RCC 7860 (cell line): ENCODE results near the gene TMA7.
"Not testable (repeated sequence)": the region's sequence is repeated elsewhere in the genome, so short reads cannot be mapped to it uniquely, and the experiment has no call there.

ENCODE experiments used
- DNase-seq: peaks from one replicate; pipeline ENCODE4 v3.0.0-alpha.2; 2015; ENCODE audit warnings: low spot score
- FAIRE-seq: peaks from 2 replicates; lab custom pipeline; 2012; peaks lifted over from hg19 to GRCh38; lab: Jason Lieb, UNC

TMA7 gene

DNA sequence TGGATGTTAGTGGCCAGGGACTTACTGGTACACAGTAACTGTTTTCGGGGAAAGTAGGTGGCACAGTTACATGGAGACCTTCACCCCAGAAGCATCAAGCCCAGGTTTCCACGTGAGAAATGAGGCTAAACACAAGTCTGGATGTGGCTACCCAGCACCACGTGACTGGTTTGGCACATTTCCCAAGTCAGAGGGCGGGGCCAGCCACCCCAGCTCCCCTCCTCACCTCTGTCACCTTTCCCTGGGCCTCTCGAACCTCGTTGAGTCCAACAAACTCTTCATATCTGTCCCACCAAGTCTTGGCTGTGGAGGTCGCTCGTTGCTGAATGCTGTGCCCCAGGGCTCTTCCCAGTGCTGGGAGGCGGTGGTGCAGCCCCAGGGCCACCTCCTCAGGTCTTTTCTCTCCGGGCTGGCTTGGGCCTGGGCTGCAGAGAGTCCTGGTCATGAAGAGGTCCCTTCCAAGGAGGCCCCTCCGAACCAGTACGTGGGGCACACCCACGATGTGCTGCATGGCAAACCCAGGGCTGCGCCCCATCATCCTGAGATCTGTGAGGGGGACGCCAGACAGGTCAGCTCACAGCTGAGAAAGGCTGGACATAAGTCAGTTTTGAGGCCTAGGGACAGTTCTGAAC, 5.3 kb upstream of the TMA7 start:
- no peak for FAIRE-seq

DNA sequence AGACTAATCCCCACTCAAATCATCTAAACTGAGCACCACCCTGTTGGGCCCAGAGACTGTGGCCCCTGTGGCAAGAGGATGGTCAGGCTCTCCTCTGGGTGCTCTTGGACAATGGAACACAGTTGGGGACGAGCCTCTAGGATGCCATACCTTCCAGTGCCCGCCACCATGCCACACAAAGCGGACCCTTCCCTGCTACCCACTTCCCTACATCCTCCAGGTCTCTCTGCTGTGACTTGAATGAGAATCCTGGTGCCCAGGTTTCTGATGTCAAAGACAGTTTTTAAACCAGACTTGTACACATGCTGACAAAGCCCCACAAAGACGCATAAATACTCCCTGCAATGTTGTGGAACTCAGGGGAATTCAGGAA, 4.8 kb upstream of the TMA7 start:
- DNase-seq = no peak

More for the DNA sequence above, 5.3 kb upstream of the TMA7 start:
- no peak for DNase-seq

DNA sequence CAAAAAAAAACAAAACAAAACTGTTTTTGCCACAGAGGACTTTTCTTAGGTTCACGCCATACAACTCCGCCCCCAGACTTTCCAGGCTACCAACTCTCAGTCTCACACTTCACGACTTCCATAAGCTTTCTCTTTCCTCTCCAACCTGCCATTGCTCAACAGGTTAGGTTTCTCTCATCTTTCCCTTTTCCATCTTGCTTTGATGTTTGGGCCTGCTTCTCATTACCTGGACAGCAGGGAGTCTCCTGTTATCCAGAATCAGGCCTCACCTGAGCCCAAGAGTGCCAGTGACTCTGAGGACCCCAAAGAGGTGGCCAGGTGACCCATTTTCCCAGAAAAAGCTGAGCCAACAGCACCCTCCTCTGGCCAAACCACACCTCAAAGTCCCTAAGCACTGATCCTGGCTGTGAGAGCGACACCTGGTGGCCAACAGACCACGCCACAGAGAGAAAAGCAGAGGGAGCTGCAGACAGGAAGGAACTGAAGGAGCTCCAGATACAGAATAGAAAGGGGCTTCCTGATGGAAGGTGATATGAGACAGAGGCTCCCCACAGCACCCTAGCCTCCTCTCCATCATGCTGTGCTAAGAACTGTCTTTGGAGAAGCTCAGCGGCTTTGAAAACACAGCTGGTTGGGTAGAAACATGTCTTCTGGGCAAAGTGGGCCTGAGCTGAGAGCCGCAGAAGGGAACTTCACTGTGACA, 4.1 kb upstream of the TMA7 start:
- DNase-seq (peak; percentile 69), FAIRE-seq (peak; percentile 11)

More for the DNA sequence above, 4.8 kb upstream of the TMA7 start:
- no peak for FAIRE-seq

DNA sequence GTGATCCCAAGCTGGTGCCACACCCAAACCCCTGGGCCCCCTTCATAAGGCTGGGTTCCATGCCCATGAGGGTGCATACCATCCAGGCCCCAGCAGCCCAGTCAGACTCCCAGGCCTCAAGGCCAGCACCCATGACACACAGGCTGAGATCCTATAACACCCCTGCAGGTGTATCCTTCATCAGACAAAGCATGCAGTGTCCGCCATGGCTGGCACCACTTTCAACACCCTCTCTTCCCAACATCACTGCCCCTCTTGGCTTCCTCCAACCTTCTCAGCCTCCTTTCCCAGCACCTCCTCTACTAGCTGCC, 3.6 kb upstream of the TMA7 start:
- no peak for DNase-seq

DNA sequence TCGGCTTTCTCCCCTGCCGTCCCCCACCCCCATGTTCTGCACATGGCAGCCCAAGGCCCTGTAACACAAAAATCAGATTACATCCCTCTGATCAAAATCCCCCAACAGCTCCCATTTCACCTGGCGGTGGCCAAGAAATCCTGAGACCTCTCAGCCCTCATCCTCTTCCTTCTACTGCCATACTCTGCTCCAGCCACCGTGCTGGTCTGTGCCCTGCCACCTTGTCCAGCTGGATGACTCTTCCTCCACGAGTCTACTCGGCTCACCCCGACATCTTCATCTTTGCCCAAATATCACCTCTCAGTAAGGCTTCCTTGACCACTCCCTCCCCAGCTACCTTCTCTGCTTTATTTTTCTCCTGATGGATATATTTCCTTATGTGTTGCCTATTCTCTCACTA, 3.2 kb upstream of the TMA7 start:
- DNase-seq (no peak), FAIRE-seq (no peak)

More for the DNA sequence above, 3.6 kb upstream of the TMA7 start:
- no peak for FAIRE-seq

DNA sequence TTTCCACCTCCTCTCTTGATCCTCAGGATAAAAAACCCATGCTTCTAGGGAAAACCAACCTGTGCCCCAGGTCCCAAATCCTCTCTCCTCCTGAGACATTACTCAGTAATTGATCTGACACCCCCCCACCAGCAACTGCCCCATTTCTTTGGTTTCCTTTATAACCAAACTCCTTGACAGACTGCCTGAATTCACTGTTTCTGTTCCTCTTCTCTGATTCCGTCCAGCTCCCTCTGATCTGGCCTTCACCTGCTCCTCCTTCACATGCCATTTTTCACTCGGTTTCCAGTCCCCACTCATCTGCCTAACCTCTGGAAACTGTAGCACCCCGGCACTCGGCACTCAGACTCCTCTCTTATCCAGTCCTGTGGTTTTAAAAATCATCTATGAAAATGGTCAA, 2.2 kb upstream of the TMA7 start:
- FAIRE-seq (no peak), DNase-seq (no peak)

DNA sequence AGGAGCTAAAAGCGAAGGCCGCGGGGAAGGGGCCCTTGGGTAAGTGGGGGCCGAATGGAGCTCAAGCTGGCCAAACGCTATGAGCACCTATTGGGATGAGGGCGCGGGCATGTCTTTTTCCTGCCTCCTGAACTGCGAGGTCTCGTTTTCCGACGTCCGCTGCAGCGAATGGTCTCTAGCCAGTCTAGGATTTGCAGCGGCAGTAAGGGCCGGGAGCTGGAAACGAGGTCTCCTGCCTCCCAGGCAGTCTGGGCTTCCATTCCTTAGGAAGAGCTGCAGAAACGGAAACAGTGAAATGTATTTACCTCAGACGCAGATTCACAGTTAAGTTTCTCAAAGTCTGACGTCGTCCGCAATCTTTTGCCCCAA, 517 bp downstream of the TMA7 start:
- no peak for FAIRE-seq
- DNase-seq = no peak

DNA sequence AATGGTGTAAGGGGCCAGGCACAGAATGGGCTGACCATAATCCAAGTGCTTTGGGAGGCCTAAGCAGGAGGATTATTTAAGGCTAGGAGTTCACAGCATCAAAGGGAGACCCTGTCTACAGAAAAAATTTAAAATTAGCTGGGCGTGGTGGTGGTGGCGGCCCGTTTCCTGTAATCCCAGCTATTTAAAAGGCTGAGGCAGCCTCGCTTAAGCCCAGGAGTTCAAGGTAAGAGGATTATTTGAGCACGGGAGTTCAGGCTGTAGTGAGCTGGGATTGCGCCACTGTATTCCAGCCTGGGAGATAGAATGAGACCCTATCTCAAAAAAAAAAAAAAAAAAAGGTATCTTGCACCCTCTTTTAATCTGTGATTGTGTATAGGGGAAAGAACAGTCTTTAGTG, 1.9 kb downstream of the TMA7 start:
- FAIRE-seq (no peak), DNase-seq (no peak)

DNA sequence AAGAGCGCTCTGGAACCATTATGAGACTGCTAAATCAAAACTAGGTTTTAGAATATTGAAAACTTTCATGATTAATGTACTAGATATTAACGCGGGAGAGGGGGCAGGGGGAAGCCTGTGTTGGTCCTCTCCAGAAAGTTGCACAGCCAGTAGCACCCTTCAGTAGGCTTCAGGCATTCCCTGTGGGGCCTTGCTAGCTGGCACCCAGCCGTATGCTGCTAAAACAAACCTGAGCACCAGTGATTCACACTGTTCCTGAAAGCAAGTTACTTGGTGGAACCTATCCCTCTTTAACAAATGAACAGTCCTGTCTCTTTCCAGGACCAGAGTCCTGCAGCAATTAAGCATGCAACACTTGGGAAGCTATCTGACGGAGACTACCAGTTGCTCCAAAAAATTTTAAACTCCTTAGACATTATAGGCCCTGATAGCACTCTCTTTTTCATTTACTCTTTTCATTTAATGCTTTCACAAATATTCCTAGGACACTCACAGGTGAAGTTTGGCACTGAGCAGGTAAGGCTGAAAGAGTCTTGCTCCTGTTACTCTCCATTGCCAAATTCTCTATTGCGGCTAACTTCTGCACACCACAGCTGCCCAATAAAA, 5.3 kb downstream of the TMA7 start:
- FAIRE-seq = no peak
- no peak for DNase-seq

DNA sequence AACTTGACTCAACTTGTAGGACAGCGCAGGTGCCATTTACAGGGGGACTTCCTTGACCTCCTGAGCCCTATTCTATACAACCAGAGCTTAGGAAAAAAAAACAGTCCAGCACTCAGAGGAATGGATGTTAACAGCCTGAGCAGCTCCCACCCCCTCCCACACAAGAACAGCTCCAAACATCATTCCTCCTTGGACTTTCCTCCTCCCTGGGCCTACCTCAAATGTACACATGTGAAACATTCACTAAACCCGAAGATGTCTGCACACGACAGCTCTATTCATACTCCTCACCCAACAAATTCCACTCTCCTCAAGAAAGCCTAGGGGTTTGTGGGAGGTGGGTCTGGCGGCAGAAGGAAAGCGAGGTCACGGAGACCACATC, 6.0 kb downstream of the TMA7 start:
- DNase-seq (no peak), FAIRE-seq (no peak)

DNA sequence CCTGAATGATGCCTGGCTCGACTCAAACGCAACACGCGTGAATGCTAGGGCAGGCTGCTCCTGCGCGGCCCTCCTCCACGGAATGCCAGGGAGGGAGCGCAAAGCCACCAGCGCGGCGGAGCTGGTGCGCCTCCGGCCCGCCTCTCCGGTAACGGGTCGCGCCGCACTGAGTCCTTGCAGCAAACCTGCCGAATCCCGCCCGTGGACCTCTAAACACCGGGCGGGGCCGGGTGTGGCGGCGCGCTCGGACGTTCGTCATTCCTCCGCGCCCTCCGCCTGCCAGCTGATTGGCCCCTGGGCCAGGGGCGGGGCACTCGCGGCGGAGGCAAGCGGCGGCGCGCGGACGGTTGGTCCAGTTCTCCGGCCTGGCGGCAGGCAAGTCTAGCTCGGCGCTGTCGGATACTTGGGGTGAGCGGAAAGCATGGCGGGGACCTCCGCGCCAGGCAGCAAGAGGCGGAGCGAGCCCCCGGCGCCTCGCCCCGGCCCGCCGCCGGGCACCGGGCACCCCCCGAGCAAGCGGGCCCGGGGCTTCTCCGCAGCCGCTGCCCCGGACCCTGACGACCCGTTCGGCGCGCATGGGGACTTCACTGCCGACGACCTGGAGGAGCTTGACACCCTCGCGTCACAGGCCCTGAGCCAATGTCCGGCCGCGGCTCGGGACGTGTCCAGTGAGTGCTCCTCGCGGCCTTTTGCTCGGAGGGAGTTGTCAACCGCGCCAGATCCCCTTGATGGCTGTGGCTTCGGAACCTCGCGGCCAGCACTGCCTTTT, 6.6 kb downstream of the TMA7 start, which contains the start of gene ATRIP:
ATRIP (plus strand) TSS at position 313 of the 769 bp plus-strand sequence; CDS start at position 422, 109 bp downstream.
- FAIRE-seq (no peak), DNase-seq (peak; percentile 67)

DNA sequence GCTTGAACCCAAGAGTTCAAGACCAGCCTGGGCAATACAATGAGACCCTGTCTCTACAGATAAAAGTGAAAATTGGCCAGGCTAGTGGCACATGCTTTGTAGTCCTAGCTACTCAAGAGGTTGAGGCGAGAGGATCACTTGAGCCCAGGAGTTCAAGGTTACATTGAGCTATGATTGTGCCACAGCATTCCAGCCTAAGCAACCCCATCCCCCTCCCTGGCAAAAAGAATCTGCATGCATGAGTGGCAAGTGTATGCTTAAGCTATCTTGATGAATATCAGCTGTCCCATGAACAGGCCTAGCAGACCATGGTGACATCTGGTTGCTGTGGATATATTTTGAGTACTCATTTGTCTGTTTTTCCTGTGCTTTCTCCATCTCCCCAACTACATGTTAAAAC, 11.2 kb downstream of the TMA7 start:
- FAIRE-seq (no peak), DNase-seq (no peak)

DNA sequence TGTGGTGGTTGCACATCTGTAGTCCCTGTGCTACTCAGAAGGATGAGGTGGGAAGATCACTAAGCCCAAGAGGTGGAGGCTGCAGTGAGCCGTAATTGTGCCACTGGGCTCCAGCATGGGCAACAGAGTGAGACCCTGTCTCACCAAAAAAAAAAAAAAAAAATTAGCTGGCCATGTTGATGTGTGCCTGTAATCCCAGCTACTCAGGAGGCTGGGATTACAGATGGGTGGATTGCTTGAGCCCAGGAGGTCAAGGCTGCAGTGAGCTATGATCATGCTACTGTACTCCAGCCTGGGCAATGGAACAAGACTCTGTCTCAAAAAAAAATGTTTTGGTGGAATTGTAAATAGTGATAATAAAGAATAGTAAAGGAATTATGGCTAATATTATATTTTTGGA, 16.4 kb downstream of the TMA7 start:
- DNase-seq = no peak
- no peak for FAIRE-seq

DNA sequence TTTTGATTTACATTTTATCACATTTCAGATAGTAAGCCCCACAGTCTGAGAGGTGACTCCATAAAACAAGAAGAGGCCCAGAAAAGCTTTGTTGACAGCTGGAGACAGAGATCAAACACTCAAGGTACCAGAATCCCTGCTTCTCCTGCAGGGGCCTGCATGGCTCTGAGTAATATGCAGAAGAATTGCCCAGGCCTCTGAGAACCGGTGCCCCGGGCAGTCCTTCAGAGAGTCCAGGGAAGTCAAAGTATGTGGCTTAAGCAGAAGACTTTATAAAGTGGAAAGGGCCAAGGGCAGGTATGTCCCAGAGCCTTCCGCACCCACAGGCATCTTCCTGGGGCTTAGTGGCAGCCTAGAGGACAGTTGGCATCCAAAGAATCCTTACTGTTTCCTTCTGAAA, 19.3 kb downstream of the TMA7 start:
- DNase-seq = no peak
- no peak for FAIRE-seq

DNA sequence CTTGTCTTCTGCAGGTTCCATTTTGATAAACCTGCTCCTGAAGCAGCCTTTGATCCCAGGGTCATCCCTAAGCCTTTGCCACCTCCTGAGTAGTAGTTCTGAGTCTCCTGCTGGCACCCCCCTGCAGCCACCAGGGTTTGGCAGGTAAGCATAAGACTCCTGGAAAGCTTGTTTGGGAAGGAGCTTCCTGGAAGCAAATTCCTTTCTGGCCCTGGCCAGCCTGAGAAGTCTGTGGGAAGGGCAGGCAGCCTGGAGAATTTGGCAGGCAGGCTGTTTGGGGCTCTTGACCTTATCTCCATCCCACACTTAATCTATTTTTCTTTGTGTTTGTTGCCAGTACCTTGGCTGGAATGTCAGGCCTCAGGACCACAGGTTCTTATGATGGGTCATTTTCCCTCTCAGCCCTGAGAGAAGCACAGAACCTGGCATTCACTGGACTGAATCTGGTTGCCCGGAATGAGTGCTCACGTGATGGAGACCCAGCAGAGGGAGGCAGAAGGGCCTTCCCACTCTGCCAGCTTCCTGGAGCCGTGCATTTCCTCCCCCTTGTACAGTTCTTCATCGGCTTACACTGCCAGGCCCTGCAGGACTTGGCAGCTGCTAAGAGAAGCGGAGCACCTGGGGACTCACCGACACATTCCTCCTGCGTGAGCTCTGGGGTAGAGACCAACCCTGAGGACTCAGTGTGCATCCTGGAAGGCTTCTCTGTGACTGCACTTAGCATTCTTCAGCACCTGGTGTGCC, 19.9 kb downstream of the TMA7 start:
- FAIRE-seq = no peak
- DNase-seq = no peak

DNA sequence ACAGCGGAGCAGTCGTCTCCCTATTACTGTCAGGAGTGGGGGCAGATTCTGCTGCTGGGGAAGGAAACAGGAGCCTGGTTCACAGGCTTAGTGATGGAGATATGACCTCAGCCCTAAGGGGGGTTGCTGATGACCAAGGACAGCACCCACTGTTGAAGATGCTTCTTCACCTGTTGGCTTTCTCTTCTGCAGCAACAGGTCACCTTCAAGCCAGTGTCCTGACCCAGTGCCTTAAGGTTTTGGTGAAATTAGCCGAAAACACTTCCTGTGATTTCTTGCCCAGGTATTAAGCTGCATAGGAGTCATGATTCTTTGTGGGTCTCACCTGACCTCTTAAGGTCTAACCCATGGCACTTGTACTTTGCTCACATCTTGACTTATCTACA, 20.5 kb downstream of the TMA7 start:
- FAIRE-seq (no peak), DNase-seq (no peak)

DNA sequence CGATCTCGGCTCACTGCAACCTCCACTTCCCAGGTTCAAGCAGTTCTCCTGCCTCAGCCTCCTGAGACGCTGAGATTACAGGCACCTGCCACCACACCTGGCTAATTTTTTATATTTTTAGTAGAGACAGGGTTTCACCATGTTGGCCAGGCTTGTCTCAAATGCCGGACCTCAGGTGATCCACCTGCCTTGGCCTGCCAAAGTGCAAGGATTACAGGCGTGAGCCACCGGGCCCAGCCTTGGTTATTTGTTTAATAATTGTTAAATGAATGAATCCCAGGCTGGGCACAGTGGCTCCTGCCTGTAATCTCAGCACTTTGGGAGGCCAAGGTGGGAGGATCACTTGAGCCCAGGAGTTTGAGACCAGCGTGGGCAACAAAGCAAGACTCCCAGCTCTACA, 21.7 kb downstream of the TMA7 start:
- not testable (repeated sequence) for DNase-seq, FAIRE-seq

DNA sequence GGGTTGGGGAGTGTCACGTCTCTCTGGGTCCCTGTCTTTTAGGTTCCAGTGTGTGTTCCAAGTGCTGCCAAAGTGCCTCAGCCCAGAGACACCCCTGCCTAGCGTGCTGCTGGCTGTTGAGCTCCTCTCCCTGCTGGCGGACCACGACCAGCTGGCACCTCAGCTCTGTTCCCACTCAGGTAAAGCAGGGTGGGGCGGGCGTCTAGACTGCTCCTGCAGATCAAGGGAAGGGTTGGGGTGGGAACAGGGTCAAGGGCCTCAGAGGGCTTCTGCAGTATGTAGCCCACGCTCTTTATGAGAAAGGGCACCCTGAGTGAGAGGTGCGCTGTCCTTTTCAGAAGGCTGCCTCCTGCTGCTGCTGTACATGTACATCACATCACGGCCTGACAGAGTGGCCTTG, 23.6 kb downstream of the TMA7 start:
- DNase-seq = no peak
- FAIRE-seq = no peak

DNA sequence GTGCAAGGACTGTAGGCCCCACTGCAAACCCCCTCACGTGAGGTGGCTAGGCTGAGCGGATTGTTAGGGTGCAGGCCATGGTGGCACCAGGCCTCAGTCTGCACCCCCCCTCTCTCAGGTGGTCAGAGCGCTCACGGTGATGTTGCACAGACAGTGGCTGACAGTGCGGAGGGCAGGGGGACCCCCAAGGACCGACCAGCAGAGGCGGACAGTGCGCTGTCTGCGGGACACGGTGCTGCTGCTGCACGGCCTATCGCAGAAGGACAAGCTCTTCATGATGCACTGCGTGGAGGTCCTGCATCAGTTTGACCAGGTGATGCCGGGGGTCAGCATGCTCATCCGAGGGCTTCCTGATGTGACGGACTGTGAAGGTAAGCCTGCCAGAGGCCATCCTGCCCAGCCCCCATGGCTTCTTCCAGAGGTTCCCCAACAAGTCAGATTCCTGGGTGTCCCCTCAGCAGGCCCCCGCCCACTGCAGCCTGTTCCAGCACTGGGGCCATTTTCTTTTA, 24.7 kb downstream of the TMA7 start:
- FAIRE-seq (no peak), DNase-seq (no peak)

DNA sequence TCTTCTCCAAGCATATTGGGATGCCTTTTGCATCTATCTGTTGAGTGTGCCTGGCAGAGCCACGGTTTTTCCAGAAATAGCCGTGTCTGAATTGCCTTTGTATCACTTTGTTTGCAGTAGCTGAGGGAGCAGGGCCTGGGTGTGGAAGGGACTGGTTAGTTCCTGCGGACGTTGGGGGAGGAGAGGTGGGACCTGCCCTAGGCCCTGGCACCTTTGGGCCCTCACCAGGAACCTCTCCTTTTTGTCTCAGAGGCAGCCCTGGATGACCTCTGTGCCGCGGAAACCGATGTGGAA, 25.1 kb downstream of the TMA7 start:
- no peak for DNase-seq
- FAIRE-seq = no peak
